MM.1S (cell line): ENCODE results near the gene GPATCH2.

Experiments
- DNase-seq: peaks from one replicate; pipeline ENCODE4 v3.0.0-alpha.2; 2015
- H2AFZ ChIP-seq: fragments of 300-600 bp; sonication (generic); 2 replicates; pipeline ENCODE4 v1.6.0; 2016; ENCODE audit warnings: antibody characterized with exemption, low read length
- H3F3A ChIP-seq: fragments of 300-600 bp; sonication (generic); 2 replicates; pipeline ENCODE4 v1.6.1; 2016; ENCODE audit warnings: mild to moderate bottlenecking, antibody characterized with exemption, low read length, moderate library complexity, mixed read lengths; ENCODE audit not compliant: insufficient read depth
- H3K27ac ChIP-seq: fragments of 300-600 bp; sonication (generic); 2 replicates; pipeline ENCODE4 v1.5.1; 2016; ENCODE audit warnings: mild to moderate bottlenecking, low read length
- H3K27me3 ChIP-seq: fragments of 300-600 bp; sonication (generic); replicated peaks from 2 replicates; pipeline ENCODE4 v1.6.0; 2016; ENCODE audit warnings: low read length; ENCODE audit not compliant: insufficient read depth
- H3K36me3 ChIP-seq: fragments of 300-600 bp; sonication (generic); replicated peaks from 2 replicates; pipeline ENCODE4 v1.6.1; 2016; ENCODE audit warnings: mild to moderate bottlenecking, low read length, mixed read lengths; ENCODE audit not compliant: insufficient read depth
- H3K4me1 ChIP-seq: fragments of 300-600 bp; sonication (generic); 2 replicates; pipeline ENCODE4 v1.6.1; 2016; ENCODE audit warnings: low read length, mixed read lengths
- H3K4me2 ChIP-seq: fragments of 300-600 bp; sonication (generic); 2 replicates; pipeline ENCODE4 v1.6.0; 2016; ENCODE audit warnings: low read depth, low read length
- H3K4me3 ChIP-seq: fragments of 300-600 bp; sonication (generic); 2 replicates; pipeline ENCODE4 v1.5.1; 2016; ENCODE audit warnings: low read length, mixed read lengths
- H3K79me2 ChIP-seq: fragments of 300-600 bp; sonication (generic); 2 replicates; pipeline ENCODE4 v1.6.1; 2016; ENCODE audit warnings: mixed run types, low read length, mixed read lengths
- H3K9ac ChIP-seq: fragments of 300-600 bp; sonication (generic); 2 replicates; pipeline ENCODE4 v1.6.1; 2016; ENCODE audit warnings: low read length, mixed read lengths
- H3K9me2 ChIP-seq: fragments of 300-600 bp; sonication (generic); replicated peaks from 2 replicates; pipeline ENCODE4 v1.6.1; 2016; ENCODE audit warnings: mild to moderate bottlenecking, low read length, mixed read lengths; ENCODE audit not compliant: insufficient read depth
- H3K9me3 ChIP-seq: fragments of 300-600 bp; sonication (generic); replicated peaks from 2 replicates; pipeline ENCODE4 v1.6.1; 2016; ENCODE audit warnings: mild to moderate bottlenecking, low read length, mixed read lengths; ENCODE audit not compliant: insufficient read depth
- H4K20me1 ChIP-seq: fragments of 300-600 bp; sonication (generic); 2 replicates; pipeline ENCODE4 v1.6.1; 2016; ENCODE audit warnings: mild to moderate bottlenecking, low read length, moderate library complexity, mixed read lengths; ENCODE audit not compliant: insufficient read depth
- EZH2 ChIP-seq: fragments of 300-600 bp; sonication (generic); optimal IDR thresholded peaks from 2 replicates; pipeline ENCODE3; 2017; ENCODE audit warnings: low read depth, mild to moderate bottlenecking, antibody characterized with exemption, low read length, mixed read lengths
- EZH2phosphoT487 ChIP-seq: fragments of 300-600 bp; sonication (generic); IDR thresholded peaks from 2 replicates; pipeline ENCODE4 v1.6.1; 2018; ENCODE audit warnings: antibody characterized with exemption, low read length
- TF ChIP-seq, protein P1 (sequence below): fragments of 300-600 bp; sonication (generic); IDR thresholded peaks from 2 replicates; pipeline ENCODE4 v1.5.1; 2016; ENCODE audit warnings: antibody characterized with exemption, low read length, mixed read lengths

The GPATCH2 gene

GRCh38 chr1:217627431-217627830 is 3.5 kb downstream of the GPATCH2 start:
- Histone ChIP-seq H3K27ac (no peak overlapping the region), H3K27me3 (no peaks in the 10 kb centered on the region), H3K4me3 (no peak overlapping the region), H4K20me1 (no peaks in the 10 kb centered on the region), H3K36me3 (no peaks in the 10 kb centered on the region), H3K9me3 (no peaks in the 10 kb centered on the region), H3F3A (no peaks in the 10 kb centered on the region), H3K4me1 (peaks cover 11% of the 10 kb centered on the region), H3K9ac (no peak overlapping the region), H3K79me2 (peaks cover 76% of the 10 kb centered on the region), H3K9me2 (no peaks in the 10 kb centered on the region), H3K4me2 (no peak overlapping the region), H2AFZ (no peak overlapping the region)
- TF ChIP-seq, protein P1, sequence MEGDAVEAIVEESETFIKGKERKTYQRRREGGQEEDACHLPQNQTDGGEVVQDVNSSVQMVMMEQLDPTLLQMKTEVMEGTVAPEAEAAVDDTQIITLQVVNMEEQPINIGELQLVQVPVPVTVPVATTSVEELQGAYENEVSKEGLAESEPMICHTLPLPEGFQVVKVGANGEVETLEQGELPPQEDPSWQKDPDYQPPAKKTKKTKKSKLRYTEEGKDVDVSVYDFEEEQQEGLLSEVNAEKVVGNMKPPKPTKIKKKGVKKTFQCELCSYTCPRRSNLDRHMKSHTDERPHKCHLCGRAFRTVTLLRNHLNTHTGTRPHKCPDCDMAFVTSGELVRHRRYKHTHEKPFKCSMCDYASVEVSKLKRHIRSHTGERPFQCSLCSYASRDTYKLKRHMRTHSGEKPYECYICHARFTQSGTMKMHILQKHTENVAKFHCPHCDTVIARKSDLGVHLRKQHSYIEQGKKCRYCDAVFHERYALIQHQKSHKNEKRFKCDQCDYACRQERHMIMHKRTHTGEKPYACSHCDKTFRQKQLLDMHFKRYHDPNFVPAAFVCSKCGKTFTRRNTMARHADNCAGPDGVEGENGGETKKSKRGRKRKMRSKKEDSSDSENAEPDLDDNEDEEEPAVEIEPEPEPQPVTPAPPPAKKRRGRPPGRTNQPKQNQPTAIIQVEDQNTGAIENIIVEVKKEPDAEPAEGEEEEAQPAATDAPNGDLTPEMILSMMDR: no peak
- TF ChIP-seq EZH2phosphoT487 (no peak), EZH2 (no peak)
- no peak for DNase-seq

GRCh38 chr1:217626321-217626720 is 4.6 kb downstream of the GPATCH2 start:
- no peak overlapping the region for H2AFZ ChIP-seq
- DNase-seq: no peak
- TF ChIP-seq EZH2 (no peak), EZH2phosphoT487 (no peak)
- TF ChIP-seq, protein P1: no peak
- H3K9me2 ChIP-seq: no peaks in the 10 kb centered on the region
- no peaks in the 10 kb centered on the region for H4K20me1 ChIP-seq
- H3K27me3 ChIP-seq: no peaks in the 10 kb centered on the region
- H3K79me2 ChIP-seq: peaks cover 84% of the 10 kb centered on the region
- H3K36me3 ChIP-seq: no peaks in the 10 kb centered on the region
- H3K4me1 ChIP-seq: peaks cover 7% of the 10 kb centered on the region
- H3K4me2 ChIP-seq: no peak overlapping the region
- H3K27ac ChIP-seq: no peak overlapping the region
- no peak overlapping the region for H3K4me3 ChIP-seq
- no peaks in the 10 kb centered on the region for H3K9me3 ChIP-seq
- H3K9ac ChIP-seq: no peak overlapping the region
- H3F3A ChIP-seq: no peaks in the 10 kb centered on the region

DNA sequence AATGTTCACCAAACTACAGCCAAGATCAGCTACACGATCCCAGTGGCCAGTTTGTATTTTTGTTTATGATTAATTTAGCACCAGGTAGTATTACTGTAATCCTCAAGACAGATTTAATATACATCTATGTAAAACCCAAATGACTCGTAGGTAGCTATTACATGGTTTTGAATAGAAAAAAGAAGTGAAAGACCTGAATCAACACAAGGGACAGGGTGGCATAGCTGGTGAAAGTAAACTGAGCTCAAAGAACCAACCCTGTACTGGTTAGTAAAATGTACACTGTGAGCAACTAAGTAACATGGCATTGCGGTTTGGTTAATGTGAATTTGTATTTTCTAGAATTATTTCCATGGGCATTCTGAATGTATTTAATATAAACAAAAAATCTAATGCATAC is 8.8 kb downstream of the GPATCH2 start:
- Histone ChIP-seq H3K27ac (no peak overlapping the region), H3K9me3 (no peaks in the 10 kb centered on the region), H3K36me3 (no peaks in the 10 kb centered on the region), H3K4me2 (no peak overlapping the region), H3K27me3 (no peaks in the 10 kb centered on the region), H2AFZ (no peak overlapping the region), H3K4me1 (no peaks in the 10 kb centered on the region), H3K79me2 (peaks cover 54% of the 10 kb centered on the region), H3F3A (no peaks in the 10 kb centered on the region), H3K9ac (no peak overlapping the region), H3K4me3 (no peak overlapping the region), H3K9me2 (no peaks in the 10 kb centered on the region), H4K20me1 (no peaks in the 10 kb centered on the region)
- TF ChIP-seq EZH2 (no peak), EZH2phosphoT487 (no peak)
- TF ChIP-seq, protein P1: no peak
- DNase-seq: no peak
